ENCODE measurements around the gene TACSTD2. TPM values are rescaled to one million over a fixed set of nuclear protein-coding genes. Genes with fewer than 3 reads are reported as not detected.

TACSTD2 gene
- total RNA-seq, 1 experiment from 2014 or later, result 12.2 TPM

GRCh38 chr1:58529284-58529683, 47.8 kb downstream of the TACSTD2 start:
- no peak for DNase-seq (ENCODE audit: low read depth, low spot score)
- no peak for TF ChIP-seq EZH2 (IDR thresholded peaks at IDR 0.05)
- no peak for TF ChIP-seq ZNF274 (IDR thresholded peaks at IDR 0.05; ENCODE audit: low read depth, low read length)
- ChIA-PET POLR2A (no interaction called here), CTCF (no interaction called here), RAD21 (ENCODE audit: low non-redundant PET in 1 of 2, low total read pairs in 2 of 2, uncharacterized antibody in 2 of 2, unreplicated experiment in 2 of 2) (no interaction called here)
- no TSS peak for BruUV-seq (replicated peaks)
- H2AFZ ChIP-seq (ENCODE audit: low read depth, low read length, poor library complexity, severe bottlenecking), result no peak overlapping the region
- no peak overlapping the region for H3K4me2 ChIP-seq (ENCODE audit: low read length)
- H3K9me2 ChIP-seq (ENCODE audit: insufficient read depth), result no peaks in the 10 kb centered on the region
- no peak overlapping the region for H3K27ac ChIP-seq (ENCODE audit: low read depth, low read length)
- H3K27me3 ChIP-seq (ENCODE audit: insufficient read depth, low read length), result no peaks in the 10 kb centered on the region
- H3K9ac ChIP-seq (ENCODE audit: low read length), result no peak overlapping the region
- H3K36me3 ChIP-seq (ENCODE audit: control insufficient read depth in 1 of 2, insufficient read depth in 2 of 2, low read length in 2 of 2), result no peaks in the 10 kb centered on the region
- no peaks in the 10 kb centered on the region for H3K79me2 ChIP-seq (ENCODE audit: insufficient read depth, low read length)
- no peaks in the 10 kb centered on the region for H3K9me3 ChIP-seq (ENCODE audit: control insufficient read depth in 1 of 2, insufficient read depth in 1 of 2, low read depth in 1 of 2, low read length in 2 of 2)
- no peak overlapping the region for H3K4me3 ChIP-seq (replicated peaks in 1 of 2; ENCODE audit: low read depth in 1 of 2, low read length in 2 of 2)
- no peak for ATAC-seq
- H4K20me1 ChIP-seq (ENCODE audit: insufficient read depth), result no peaks in the 10 kb centered on the region
- intact Hi-C loops (cut with micrococcal nuclease), result no loop called here
- H3K4me1 ChIP-seq (ENCODE audit: control insufficient read depth in 1 of 2, insufficient read depth in 2 of 2, low read length in 2 of 2), result no peaks in the 10 kb centered on the region

GRCh38 chr1:58528518-58528917, 48.5 kb downstream of the TACSTD2 start:
- no peaks in the 10 kb centered on the region for H3K9me2 ChIP-seq (ENCODE audit: insufficient read depth)
- BruUV-seq (replicated peaks), result no TSS peak
- no peaks in the 10 kb centered on the region for H3K27me3 ChIP-seq (ENCODE audit: insufficient read depth, low read length)
- no peaks in the 10 kb centered on the region for H3K79me2 ChIP-seq (ENCODE audit: insufficient read depth, low read length)
- no peak overlapping the region for H3K4me2 ChIP-seq (ENCODE audit: low read length)
- ChIA-PET CTCF (interaction anchor here (2.3 kb wide), 1 partner anchor 18 kb away, joined by 6 read pairs; the partner anchor contains the start of gene OMA1), POLR2A (interaction anchor here (1.3 kb wide), 1 partner anchor 17 kb away, joined by 3 read pairs; no protein-coding TSS in a partner anchor), RAD21 (ENCODE audit: low non-redundant PET in 1 of 2, low total read pairs in 2 of 2, uncharacterized antibody in 2 of 2, unreplicated experiment in 2 of 2) (no interaction called here)
- no peaks in the 10 kb centered on the region for H3K36me3 ChIP-seq (ENCODE audit: control insufficient read depth in 1 of 2, insufficient read depth in 2 of 2, low read length in 2 of 2)
- H3K4me1 ChIP-seq (ENCODE audit: control insufficient read depth in 1 of 2, insufficient read depth in 2 of 2, low read length in 2 of 2), result no peaks in the 10 kb centered on the region
- H3K9me3 ChIP-seq (ENCODE audit: control insufficient read depth in 1 of 2, insufficient read depth in 1 of 2, low read depth in 1 of 2, low read length in 2 of 2), result no peaks in the 10 kb centered on the region
- DNase-seq (ENCODE audit: low read depth, low spot score) (no peak), ATAC-seq (no peak)
- H3K4me3 ChIP-seq (replicated peaks in 1 of 2; ENCODE audit: low read depth in 1 of 2, low read length in 2 of 2), result no peak overlapping the region
- no peak overlapping the region for H2AFZ ChIP-seq (ENCODE audit: low read depth, low read length, poor library complexity, severe bottlenecking)
- H3K9ac ChIP-seq (ENCODE audit: low read length), result no peak overlapping the region
- intact Hi-C loops (cut with micrococcal nuclease), result no loop called here
- TF ChIP-seq REST (IDR thresholded peaks at IDR 0.05; ENCODE audit: low read depth) (no peak), CEBPB (IDR thresholded peaks at IDR 0.05; ENCODE audit: low read depth) (no peak), POLR2AphosphoS5 (IDR thresholded peaks at IDR 0.05; ENCODE audit: low read depth, low read length) (no peak), ZNF274 (IDR thresholded peaks at IDR 0.05; ENCODE audit: low read depth, low read length) (no peak), EGR1 (IDR thresholded peaks at IDR 0.05; ENCODE audit: low read depth) (no peak), SIN3A (IDR thresholded peaks at IDR 0.05; ENCODE audit: low read depth) (no peak), SP1 (IDR thresholded peaks at IDR 0.05; ENCODE audit: low read depth) (no peak), EZH2phosphoT487 (IDR thresholded peaks at IDR 0.05; ENCODE audit: borderline replicate concordance) (no peak), ZBTB33 (IDR thresholded peaks at IDR 0.05; ENCODE audit: extremely low read depth, insufficient replicate concordance, low read length) (no peak), ZFX (IDR thresholded peaks at IDR 0.05) (no peak), YY1 (IDR thresholded peaks at IDR 0.05; ENCODE audit: extremely low read depth, insufficient replicate concordance, low read depth, low read length) (no peak), SRF (IDR thresholded peaks at IDR 0.05; ENCODE audit: low read depth) (no peak), JUND (IDR thresholded peaks at IDR 0.05) (no peak), EZH2 (IDR thresholded peaks at IDR 0.05) (no peak), ATF3 (IDR thresholded peaks at IDR 0.05) (no peak), RAD21 (IDR thresholded peaks at IDR 0.05; ENCODE audit: low read depth) (no peak)
- H4K20me1 ChIP-seq (ENCODE audit: insufficient read depth), result no peaks in the 10 kb centered on the region
- no peak overlapping the region for H3K27ac ChIP-seq (ENCODE audit: low read depth, low read length)
